ENCODE measurements around the gene PTX4. TPM values are rescaled to one million over a fixed set of nuclear protein-coding genes. Genes with fewer than 3 reads are reported as not detected.
"Not testable (repeated sequence)": the region's sequence is repeated elsewhere in the genome, so short reads cannot be mapped to it uniquely, and the experiment has no call there.

PTX4 gene
- polyA plus RNA-seq, 1 donor, result not detected

- no peak for DNase-seq
Measured at GRCh38 chr16:1481906-1482835, 6.6 kb downstream of the PTX4 start.

- DNase-seq, result not testable (repeated sequence)
Measured at GRCh38 chr16:1478937-1479336, 9.8 kb downstream of the PTX4 start.

- DNase-seq, result no peak
Measured at GRCh38 chr16:1477033-1477432, 11.7 kb downstream of the PTX4 start.

GRCh38 chr16:1475552-1476114, 13.1 kb downstream of the PTX4 start:
- DNase-seq, result no peak

- peak; percentile 83 for DNase-seq
Measured at GRCh38 chr16:1474796-1475551, 13.8 kb downstream of the PTX4 start, which contains the start of gene CLCN7. TSS of gene CLCN7 (minus strand) at chr16:1475028. CDS start at chr16:1474974, 54 bp downstream.

- no peak for DNase-seq
Measured at GRCh38 chr16:1474082-1474795, 14.5 kb downstream of the PTX4 start.

GRCh38 chr16:1472974-1473373, 15.8 kb downstream of the PTX4 start:
- no peak for DNase-seq

GRCh38 chr16:1471569-1472194, 17.1 kb downstream of the PTX4 start:
- no peak for DNase-seq

GRCh38 chr16:1470481-1471251, 18.1 kb downstream of the PTX4 start:
- DNase-seq, result no peak

GRCh38 chr16:1469693-1470201, 19.0 kb downstream of the PTX4 start:
- no peak for DNase-seq

GRCh38 chr16:1469141-1469540, 19.6 kb downstream of the PTX4 start:
- not testable (repeated sequence) for DNase-seq

- DNase-seq, result no peak
Measured at GRCh38 chr16:1468426-1468810, 20.3 kb downstream of the PTX4 start.

GRCh38 chr16:1466968-1467521, 21.7 kb downstream of the PTX4 start:
- no peak for DNase-seq

- no peak for DNase-seq
Measured at GRCh38 chr16:1466054-1466453, 22.7 kb downstream of the PTX4 start.

GRCh38 chr16:1465567-1465915, 23.2 kb downstream of the PTX4 start:
- DNase-seq, result no peak

- no peak for DNase-seq
Measured at GRCh38 chr16:1464894-1465566, 23.7 kb downstream of the PTX4 start.

GRCh38 chr16:1464196-1464893, 24.4 kb downstream of the PTX4 start:
- no peak for DNase-seq

GRCh38 chr16:1461146-1461545, 27.6 kb downstream of the PTX4 start:
- no peak for DNase-seq

GRCh38 chr16:1460602-1461138, 28.1 kb downstream of the PTX4 start:
- no peak for DNase-seq
